H9 (cell line): ENCODE results near the gene ARPC1A. TPM values are rescaled to one million over a fixed set of nuclear protein-coding genes. Genes with fewer than 3 reads are reported as not detected.
A peak's percentile ranks its signal among the peaks of the same experiment; 100 is the strongest.

ENCODE experiments used
- DNase-seq: peaks from one replicate; pipeline ENCODE4 v3.0.0-alpha.2; 2017
- H2AFZ ChIP-seq: one replicate; pipeline ENCODE4 v1.6.1; 2013; ENCODE audit warnings: mild to moderate bottlenecking, low read length, control low read depth, moderate library complexity
- H2AK5ac ChIP-seq: 2 replicates; pipeline ENCODE4 v1.6.1; 2013; ENCODE audit warnings: low read length, control low read depth, mixed read lengths; ENCODE audit not compliant: insufficient read length
- H2BK120ac ChIP-seq: one replicate; pipeline ENCODE4 v1.6.1; 2013; ENCODE audit warnings: low read depth, mild to moderate bottlenecking, low read length, control low read depth, inconsistent platforms; ENCODE audit not compliant: poor library complexity, severe bottlenecking
- H2BK12ac ChIP-seq: 2 replicates; pipeline ENCODE4 v1.6.1; 2013; ENCODE audit warnings: low read length, control low read depth, mixed read lengths, low read depth; ENCODE audit not compliant: insufficient read length
- H2BK15ac ChIP-seq: 2 replicates; pipeline ENCODE4 v1.6.1; 2013; ENCODE audit warnings: low read depth, low read length, control low read depth
- H2BK20ac ChIP-seq: one replicate; pipeline ENCODE4 v1.6.1; 2013; ENCODE audit warnings: low read depth, mild to moderate bottlenecking, low read length, control low read depth, inconsistent platforms; ENCODE audit not compliant: poor library complexity, severe bottlenecking
- H2BK5ac ChIP-seq: 2 replicates; pipeline ENCODE4 v1.6.1; 2013; ENCODE audit warnings: low read length, control low read depth, mixed read lengths; ENCODE audit not compliant: insufficient read length
- H3K14ac ChIP-seq: 2 replicates; pipeline ENCODE4 v1.6.1; 2013; ENCODE audit warnings: low read length, control low read depth; ENCODE audit not compliant: insufficient read depth
- H3K18ac ChIP-seq: 2 replicates; pipeline ENCODE4 v1.6.1; 2013; ENCODE audit warnings: low read depth, mild to moderate bottlenecking, mixed read lengths, low read length, control low read depth; ENCODE audit not compliant: insufficient read length
- H3K23ac ChIP-seq: 2 replicates; pipeline ENCODE4 v1.6.1; 2013; ENCODE audit warnings: low read length, control low read depth, mixed read lengths, low read depth; ENCODE audit not compliant: insufficient read length
- H3K23me2 ChIP-seq: 2 replicates; pipeline ENCODE4 v1.6.1; 2013; ENCODE audit warnings: low read depth, mild to moderate bottlenecking, mixed read lengths, low read length, control low read depth; ENCODE audit not compliant: insufficient read length, poor library complexity, severe bottlenecking
- H3K27ac ChIP-seq: 2 replicates; pipeline ENCODE4 v1.5.1; 2013; ENCODE audit warnings: low read length, control low read depth, mixed read lengths, low read depth; ENCODE audit not compliant: insufficient read length
- H3K27me3 ChIP-seq: 2 replicates; pipeline ENCODE4 v1.6.1; 2013; ENCODE audit warnings: low read length, control low read depth, inconsistent platforms; ENCODE audit not compliant: insufficient read depth
- H3K4ac ChIP-seq: 2 replicates; pipeline ENCODE4 v1.6.1; 2013; ENCODE audit warnings: low read depth, mild to moderate bottlenecking, control low read depth, inconsistent platforms, low read length, moderate library complexity
- H3K4me1 ChIP-seq: 2 replicates; pipeline ENCODE4 v1.6.1; 2013; ENCODE audit warnings: low read length, control low read depth, inconsistent platforms; ENCODE audit not compliant: insufficient read depth
- H3K4me2 ChIP-seq: 2 replicates; pipeline ENCODE4 v1.6.1; 2013; ENCODE audit warnings: low read length, control low read depth, mixed read lengths; ENCODE audit not compliant: insufficient read length, insufficient read depth
- H3K56ac ChIP-seq: 2 replicates; pipeline ENCODE4 v1.6.1; 2013; ENCODE audit warnings: low read depth, mild to moderate bottlenecking, mixed read lengths, low read length, control low read depth; ENCODE audit not compliant: insufficient read length
- H3K79me1 ChIP-seq: 2 replicates; pipeline ENCODE4 v1.6.1; 2013; ENCODE audit warnings: low read depth, mild to moderate bottlenecking, moderate library complexity, low read length, control low read depth, inconsistent platforms; ENCODE audit not compliant: insufficient read depth, poor library complexity, severe bottlenecking
- H3K79me2 ChIP-seq: 2 replicates; pipeline ENCODE4 v1.6.1; 2013; ENCODE audit warnings: low read length, control low read depth, inconsistent platforms; ENCODE audit not compliant: insufficient read depth
- H3K9ac ChIP-seq: 2 replicates; pipeline ENCODE4 v1.6.1; 2013; ENCODE audit warnings: low read length, control low read depth, mixed read lengths; ENCODE audit not compliant: insufficient read length; ENCODE audit errors: extremely low read depth
- H3K9me3 ChIP-seq: one replicate; pipeline ENCODE4 v1.6.1; 2013; ENCODE audit warnings: low read depth, low read length, inconsistent platforms; ENCODE audit not compliant: control insufficient read depth
- H3T11ph ChIP-seq: one replicate; pipeline ENCODE4 v1.6.1; 2013; ENCODE audit warnings: mild to moderate bottlenecking, low read length, control low read depth, inconsistent platforms
- H4K20me1 ChIP-seq: one replicate; pipeline ENCODE4 v1.6.1; 2013; ENCODE audit not compliant: control insufficient read depth, insufficient read length, insufficient read depth
- H4K5ac ChIP-seq: 2 replicates; pipeline ENCODE4 v1.6.1; 2013; ENCODE audit warnings: low read depth, mild to moderate bottlenecking, mixed read lengths, low read length, control low read depth; ENCODE audit not compliant: insufficient read length
- H4K8ac ChIP-seq: replicated peaks from 2 replicates; pipeline ENCODE4 v1.6.1; 2013; ENCODE audit warnings: low read length, control low read depth, mixed read lengths, low read depth; ENCODE audit not compliant: insufficient read length
- H4K91ac ChIP-seq: 2 replicates; pipeline ENCODE4 v1.6.1; 2013; ENCODE audit warnings: low read depth, mild to moderate bottlenecking, moderate library complexity, mixed read lengths, low read length, control low read depth; ENCODE audit not compliant: insufficient read length
- H3K27ac Mint-ChIP-seq, 3 experiments: 2 replicates in 2 of 3; 3 replicates in 1 of 3; pipeline ENCODE4 v1.8.0; 2020 to 2021; ENCODE audit warnings: mixed read lengths in 3 of 3, mild to moderate bottlenecking in 1 of 3, moderate library complexity in 1 of 3
- H3K27me3 Mint-ChIP-seq: 2 replicates; pipeline ENCODE4 v1.8.0; 2021; ENCODE audit warnings: low read depth, mild to moderate bottlenecking, moderate library complexity, mixed read lengths
- H3K36me3 Mint-ChIP-seq, 3 experiments: 2 replicates in 2 of 3; 3 replicates in 1 of 3; pipeline ENCODE4 v1.8.0; 2020 to 2021; ENCODE audit warnings: low read depth in 3 of 3, mixed read lengths in 3 of 3; ENCODE audit not compliant: insufficient read depth in 1 of 3
- H3K4me1 Mint-ChIP-seq, 2 experiments: 2 replicates each; pipeline ENCODE4 v1.8.0; 2020; ENCODE audit warnings: mixed read lengths in 2 of 2
- H3K4me3 Mint-ChIP-seq, 2 experiments: 2 replicates in 1 of 2; 3 replicates in 1 of 2; pipeline ENCODE4 v1.8.0; 2020 to 2021; ENCODE audit warnings: mild to moderate bottlenecking in 2 of 2, mixed read lengths in 2 of 2, moderate library complexity in 1 of 2
- H3K9me3 Mint-ChIP-seq, 2 experiments: 2 replicates in 1 of 2; 3 replicates in 1 of 2; pipeline ENCODE4 v1.8.0; 2020; ENCODE audit warnings: mild to moderate bottlenecking in 2 of 2, mixed read lengths in 2 of 2, moderate library complexity in 1 of 2
- WGBS: extraction: QIAGEN DNeasy Blood & Tissue Kit; methylation state at CpG from one replicate; pipeline ENCODE4 v1.1.7; 2013; ENCODE audit warnings: missing lambda C conversion rate, low lambda C conversion rate, mixed read lengths; ENCODE audit not compliant: insufficient read length; ENCODE audit errors: extremely low coverage; 5-methylcytosine and 5-hydroxymethylcytosine counted together
- total RNA-seq: library from RNA; stranded (reverse); gene quantifications from 2 replicates; pipeline ENCODE4 v1.2.1, GENCODE V29; 2021
- TF ChIP-seq, protein P1 (sequence below): fragments of 200-600 bp; sonication (generic); conservative IDR thresholded peaks from 3 replicates; pipeline ENCODE4 v1.8.0; 2021; ENCODE audit warnings: antibody characterized with exemption, mild to moderate bottlenecking

The ARPC1A gene
- total RNA-seq, 1 experiment from 2014 or later: 169 TPM

GRCh38 chr7:99314504-99314903 is 11.2 kb upstream of the ARPC1A start:
- Histone ChIP-seq H4K20me1 (no peaks in the 10 kb centered on the region), H3K23ac (no peak overlapping the region), H2AK5ac (no peak overlapping the region), H4K5ac (no peak overlapping the region), H2BK20ac (no peak overlapping the region), H3K9ac (no peak overlapping the region), H3K79me2 (no peaks in the 10 kb centered on the region), H3K56ac (no peak overlapping the region), H3K4me2 (no peak overlapping the region), H2AFZ (no peak overlapping the region), H3K14ac (no peak overlapping the region), H3K18ac (no peak overlapping the region), H3K4ac (no peak overlapping the region), H2BK12ac (no peak overlapping the region), H3K23me2 (no peaks in the 10 kb centered on the region), H2BK5ac (no peak overlapping the region), H3K79me1 (no peaks in the 10 kb centered on the region), H3K27ac (no peak overlapping the region), H3K27me3 (no peaks in the 10 kb centered on the region), H3K9me3 (no peaks in the 10 kb centered on the region), H4K91ac (no peak overlapping the region), H4K8ac (no peak overlapping the region), H3K4me1 (no peaks in the 10 kb centered on the region), H2BK15ac (no peak overlapping the region), H3T11ph (no peak overlapping the region), H2BK120ac (no peak overlapping the region)
- Mint-ChIP-seq H3K36me3 (peaks cover 0 to 12% (median 3%) of the 10 kb centered on the region in 3 experiments; a peak in 3 of 7 replicates), H3K4me3 (no peak overlapping the region), H3K27me3 (no peaks in the 10 kb centered on the region; the same call in 1 of the 2 replicates), H3K4me1 (peaks cover 0 to 7% of the 10 kb centered on the region in 2 experiments; a peak in 2 of 4 replicates), H3K27ac (peak overlapping the region in 2 of 3 experiments; percentile 5 to 63; a peak in 2 of 7 replicates), H3K9me3 (peaks cover 4 to 8% of the 10 kb centered on the region in 2 experiments; a peak in 4 of 5 replicates)
- no peak for DNase-seq
- TF ChIP-seq, protein P1, sequence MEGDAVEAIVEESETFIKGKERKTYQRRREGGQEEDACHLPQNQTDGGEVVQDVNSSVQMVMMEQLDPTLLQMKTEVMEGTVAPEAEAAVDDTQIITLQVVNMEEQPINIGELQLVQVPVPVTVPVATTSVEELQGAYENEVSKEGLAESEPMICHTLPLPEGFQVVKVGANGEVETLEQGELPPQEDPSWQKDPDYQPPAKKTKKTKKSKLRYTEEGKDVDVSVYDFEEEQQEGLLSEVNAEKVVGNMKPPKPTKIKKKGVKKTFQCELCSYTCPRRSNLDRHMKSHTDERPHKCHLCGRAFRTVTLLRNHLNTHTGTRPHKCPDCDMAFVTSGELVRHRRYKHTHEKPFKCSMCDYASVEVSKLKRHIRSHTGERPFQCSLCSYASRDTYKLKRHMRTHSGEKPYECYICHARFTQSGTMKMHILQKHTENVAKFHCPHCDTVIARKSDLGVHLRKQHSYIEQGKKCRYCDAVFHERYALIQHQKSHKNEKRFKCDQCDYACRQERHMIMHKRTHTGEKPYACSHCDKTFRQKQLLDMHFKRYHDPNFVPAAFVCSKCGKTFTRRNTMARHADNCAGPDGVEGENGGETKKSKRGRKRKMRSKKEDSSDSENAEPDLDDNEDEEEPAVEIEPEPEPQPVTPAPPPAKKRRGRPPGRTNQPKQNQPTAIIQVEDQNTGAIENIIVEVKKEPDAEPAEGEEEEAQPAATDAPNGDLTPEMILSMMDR: no peak
- WGBS: no CpG with 5 or more reads among the region's 7 CpGs
